Naive B cell (primary cell): Measurements from ENCODE around the gene ENDOG. TPM values are rescaled to one million over a fixed set of nuclear protein-coding genes. Genes with fewer than 3 reads are reported as not detected.
"Not testable (repeated sequence)": the region's sequence is repeated elsewhere in the genome, so short reads cannot be mapped to it uniquely, and the experiment has no call there.

ENCODE experiments used
- ATAC-seq, 2 donors: fragments of 150-1000 bp; cut with Tn5 transposase; 2 replicates each; pipeline ENCODE4 v1.10.0; 2021; ENCODE audit warnings: low read depth in 2 of 2, mild to moderate bottlenecking in 2 of 2, moderate library complexity in 2 of 2
- DNase-seq: peaks from one replicate; pipeline ENCODE4 v3.0.0; 2022
- H3K27ac Mint-ChIP-seq, 6 donors: one replicate each; pipeline ENCODE4 v1.8.0; 2020 to 2022; ENCODE audit warnings: mild to moderate bottlenecking in 6 of 6, mixed read lengths in 6 of 6, moderate library complexity in 5 of 6, inconsistent platforms in 2 of 6
- H3K27me3 Mint-ChIP-seq, 3 donors: one replicate each; pipeline ENCODE4 v1.8.0; 2021 to 2022; ENCODE audit warnings: mixed read lengths in 3 of 3, mild to moderate bottlenecking in 1 of 3
- H3K36me3 Mint-ChIP-seq, 2 donors: one replicate each; pipeline ENCODE4 v1.8.0; 2020 to 2022; ENCODE audit warnings: mixed read lengths in 2 of 2, inconsistent platforms in 1 of 2, mild to moderate bottlenecking in 1 of 2
- H3K4me1 Mint-ChIP-seq, 3 donors: one replicate each; pipeline ENCODE4 v1.8.0; 2020 to 2022; ENCODE audit warnings: mixed read lengths in 3 of 3, inconsistent platforms in 1 of 3, mild to moderate bottlenecking in 1 of 3, moderate library complexity in 1 of 3
- H3K4me3 Mint-ChIP-seq, 8 donors: one replicate each; pipeline ENCODE4 v1.8.0; 2020 to 2022; ENCODE audit warnings: mild to moderate bottlenecking in 8 of 8, mixed read lengths in 8 of 8, moderate library complexity in 8 of 8, inconsistent platforms in 2 of 8
- H3K9me3 Mint-ChIP-seq, 7 donors: one replicate each; pipeline ENCODE4 v1.8.0; 2020 to 2022; ENCODE audit warnings: mixed read lengths in 7 of 7, mild to moderate bottlenecking in 5 of 7, inconsistent platforms in 2 of 7, moderate library complexity in 1 of 7
- polyA plus RNA-seq, 6 donors: library from polyadenylated mRNA; unstranded; fragments of 300-500 nt; fragmentation: Illumina TruSeq; gene quantifications; one replicate each; pipeline ENCODE4 v1.2.3, GENCODE V29; 2021; ENCODE audit warnings: low read depth in 6 of 6

Gene ENDOG
- polyA plus RNA-seq, 6 donors from 2014 or later, result 5.0 to 17.8 (median 14.7) TPM

- Mint-ChIP-seq H3K9me3 (no peaks in the 10 kb centered on the region), H3K27ac (peak within 1 kb of the TSS; percentile 54 to 99 (median 94)), H3K27me3 (no peaks in the 10 kb centered on the region), H3K4me3 (peak within 1 kb of the TSS; percentile 88 to 99 (median 96)), H3K36me3 (peaks cover 0 to under 1% of the 10 kb centered on the region in 2 donors), H3K4me1 (peaks cover 20 to 33% (median 22%) of the 10 kb centered on the region in 3 donors)
- peak; percentile 94 for DNase-seq
- ATAC-seq, result peak; percentile 94 to 95
Measured at GRCh38 chr9:128786681-128787601, 31.4 kb upstream of the ENDOG start, which contains the start of gene TBC1D13. TBC1D13 (plus strand) TSS chr9:128787253; CDS start chr9:128787354, 101 bp downstream.

GRCh38 chr9:128787659-128788058 lies 30.6 kb upstream of the ENDOG start:
- Mint-ChIP-seq H3K4me3 (peak overlapping the region; percentile 88 to 99 (median 96)), H3K27me3 (no peaks in the 10 kb centered on the region), H3K4me1 (peaks cover 20 to 32% (median 21%) of the 10 kb centered on the region in 3 donors), H3K27ac (peak overlapping the region in 5 of 6 donors; percentile 46 to 97 (median 94)), H3K9me3 (no peaks in the 10 kb centered on the region), H3K36me3 (peaks cover 0 to under 1% of the 10 kb centered on the region in 2 donors)
- no peak for DNase-seq
- ATAC-seq, result no peak

DNA sequence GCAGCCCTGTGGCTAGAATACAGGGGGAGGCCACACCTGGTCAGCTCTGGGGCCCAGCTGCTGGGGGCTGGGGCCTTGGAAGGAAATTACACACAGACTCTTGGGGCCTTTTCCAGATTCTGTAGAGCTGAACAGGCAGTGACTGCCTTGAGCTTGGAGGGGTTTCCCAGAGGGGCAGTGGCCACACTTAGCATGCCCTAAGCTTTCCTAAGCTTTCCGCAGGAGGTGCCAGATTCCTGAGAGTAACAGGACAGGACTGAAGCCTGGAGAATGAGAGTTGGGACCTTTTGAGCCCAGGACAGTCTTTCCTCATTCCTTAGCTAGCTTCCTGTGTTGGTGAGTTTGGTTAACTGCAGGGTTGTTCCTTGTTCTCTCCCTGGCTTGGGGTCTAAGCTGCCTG lies 29.9 kb upstream of the ENDOG start:
- DNase-seq (no peak), ATAC-seq (no peak)
- Mint-ChIP-seq H3K27me3 (no peaks in the 10 kb centered on the region), H3K9me3 (no peaks in the 10 kb centered on the region), H3K4me3 (peak overlapping the region; percentile 88 to 99 (median 96)), H3K36me3 (peaks cover 0 to 9% of the 10 kb centered on the region in 2 donors), H3K4me1 (peaks cover 17 to 32% (median 28%) of the 10 kb centered on the region in 3 donors), H3K27ac (peak overlapping the region in 3 of 6 donors; percentile 24 to 95 (median 94))

- Mint-ChIP-seq H3K27me3 (no peaks in the 10 kb centered on the region), H3K27ac (no peak overlapping the region), H3K36me3 (peaks cover 6 to 12% of the 10 kb centered on the region in 2 donors), H3K4me3 (no peak overlapping the region), H3K4me1 (peaks cover 22 to 33% (median 28%) of the 10 kb centered on the region in 3 donors), H3K9me3 (no peaks in the 10 kb centered on the region)
- DNase-seq (no peak), ATAC-seq (no peak)
Measured at GRCh38 chr9:128790536-128790935, 27.8 kb upstream of the ENDOG start.

GRCh38 chr9:128792134-128792533 lies 26.2 kb upstream of the ENDOG start:
- Mint-ChIP-seq H3K4me3 (peak overlapping the region in 1 of 8 donors; percentile 27), H3K36me3 (peaks cover 6 to 12% of the 10 kb centered on the region in 2 donors), H3K27ac (no peak overlapping the region), H3K27me3 (no peaks in the 10 kb centered on the region), H3K9me3 (no peaks in the 10 kb centered on the region), H3K4me1 (peaks cover 17 to 29% (median 24%) of the 10 kb centered on the region in 3 donors)
- DNase-seq (no peak), ATAC-seq (no peak)

- peaks cover 6 to 16% of the 10 kb centered on the region in 2 donors for H3K36me3 Mint-ChIP-seq
- peaks cover 9 to 23% (median 16%) of the 10 kb centered on the region in 3 donors for H3K4me1 Mint-ChIP-seq
- H3K4me3 Mint-ChIP-seq, result no peak overlapping the region
- DNase-seq (no peak), ATAC-seq (no peak)
- H3K27me3 Mint-ChIP-seq, result no peaks in the 10 kb centered on the region
- peak overlapping the region; percentile 9 to 80 (median 49) for H3K27ac Mint-ChIP-seq
- no peaks in the 10 kb centered on the region for H3K9me3 Mint-ChIP-seq
Measured at GRCh38 chr9:128792978-128793686, 25.2 kb upstream of the ENDOG start.

DNA sequence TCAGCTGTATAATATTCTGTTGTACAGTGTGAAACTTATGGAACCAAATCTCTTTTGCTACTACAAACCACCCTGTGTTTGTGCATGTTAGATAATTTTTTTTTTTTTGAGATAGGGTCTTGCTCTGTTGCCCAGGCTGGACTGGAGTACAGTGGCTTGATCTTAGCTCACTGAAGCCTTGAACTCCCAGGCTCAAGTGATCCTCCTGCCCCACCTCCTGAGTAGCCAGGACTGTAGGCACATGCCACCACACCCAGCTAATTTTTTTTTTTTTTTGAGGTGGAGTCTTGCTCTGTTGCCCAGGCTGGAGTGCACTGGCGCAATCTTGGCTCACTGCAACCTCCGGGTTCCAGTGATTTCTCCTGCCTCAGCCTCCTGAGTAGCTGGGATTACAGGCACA lies 23.3 kb upstream of the ENDOG start:
- peaks cover 5 to 13% (median 12%) of the 10 kb centered on the region in 3 donors for H3K4me1 Mint-ChIP-seq
- not testable (repeated sequence) for H3K27me3 Mint-ChIP-seq, H3K4me3 Mint-ChIP-seq, H3K27ac Mint-ChIP-seq, H3K9me3 Mint-ChIP-seq, ATAC-seq, DNase-seq
- H3K36me3 Mint-ChIP-seq, result peaks cover 6 to 20% of the 10 kb centered on the region in 2 donors

DNA sequence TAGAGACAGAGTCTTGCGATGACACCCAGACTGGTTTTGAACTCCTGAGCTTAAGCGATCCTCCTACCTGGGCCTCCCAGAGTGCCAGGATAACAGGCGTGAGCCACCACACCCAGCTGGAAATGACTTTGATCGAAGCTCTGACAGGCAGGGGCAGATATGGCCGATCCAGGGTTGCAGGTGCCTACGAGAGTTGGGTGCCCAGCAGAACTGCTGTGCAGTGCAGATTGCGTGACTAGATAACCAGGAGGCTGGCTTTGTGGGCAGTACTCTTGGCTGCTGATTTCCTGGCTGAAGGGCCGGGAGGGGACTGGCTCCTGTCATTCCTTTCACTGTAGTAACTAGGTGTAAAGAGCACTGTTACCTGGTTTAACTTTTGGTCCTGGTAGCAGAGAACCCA lies 19.4 kb upstream of the ENDOG start:
- Mint-ChIP-seq H3K4me1 (peaks cover 0 to 2% (median 2%) of the 10 kb centered on the region in 3 donors), H3K9me3 (no peaks in the 10 kb centered on the region), H3K36me3 (peaks cover 9 to 24% of the 10 kb centered on the region in 2 donors), H3K27me3 (no peaks in the 10 kb centered on the region), H3K27ac (no peak overlapping the region), H3K4me3 (no peak overlapping the region)
- ATAC-seq, result no peak
- no peak for DNase-seq

- Mint-ChIP-seq H3K4me3 (no peak overlapping the region), H3K27me3 (no peaks in the 10 kb centered on the region), H3K4me1 (peaks cover 0 to 2% (median 0%) of the 10 kb centered on the region in 3 donors), H3K9me3 (no peaks in the 10 kb centered on the region), H3K27ac (peak overlapping the region in 2 of 6 donors; percentile 44 to 80), H3K36me3 (peaks cover 7 to 24% of the 10 kb centered on the region in 2 donors)
- ATAC-seq (no peak), DNase-seq (no peak)
Measured at GRCh38 chr9:128800061-128800460, 18.2 kb upstream of the ENDOG start.

DNA sequence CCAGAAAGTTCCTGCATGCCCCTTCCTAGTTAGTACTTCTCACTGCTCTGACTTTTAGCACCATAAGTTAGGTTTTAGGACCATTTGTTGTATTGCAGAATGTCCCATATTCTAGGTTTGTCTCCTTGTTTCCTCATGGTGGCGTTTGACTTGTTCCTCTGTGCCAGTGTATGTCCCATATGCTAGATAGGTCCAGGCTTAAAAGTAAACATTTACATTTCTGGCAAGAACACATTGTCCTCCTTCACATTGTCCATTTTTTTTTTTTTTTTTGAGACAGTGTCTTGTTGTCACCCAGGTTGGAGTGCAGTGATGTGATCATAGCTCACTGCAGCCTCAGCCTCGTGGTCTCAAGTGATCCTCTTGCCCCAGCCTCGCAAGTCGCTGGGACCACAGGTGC lies 15.8 kb upstream of the ENDOG start:
- no peak overlapping the region for H3K4me3 Mint-ChIP-seq

DNA sequence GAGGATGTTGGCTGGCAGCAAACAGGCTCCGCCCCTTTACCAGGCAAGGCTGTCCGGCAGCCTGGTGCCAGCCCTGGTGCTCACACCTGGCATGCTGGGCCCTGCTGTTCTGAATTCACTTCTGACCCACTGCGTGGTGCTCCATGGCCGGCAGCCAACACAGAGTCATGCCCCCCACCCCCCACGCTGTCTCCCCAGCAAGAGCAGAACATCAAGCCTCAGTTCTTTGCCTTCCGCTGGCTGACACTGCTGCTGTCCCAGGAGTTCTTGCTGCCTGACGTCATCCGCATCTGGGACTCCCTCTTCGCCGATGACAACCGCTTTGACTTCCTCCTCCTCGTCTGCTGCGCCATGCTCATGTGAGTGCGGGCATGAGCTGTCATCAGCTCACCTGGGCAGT lies 12.6 kb upstream of the ENDOG start:
- H3K27me3 Mint-ChIP-seq, result no peaks in the 10 kb centered on the region
- peaks cover 7 to 15% of the 10 kb centered on the region in 2 donors for H3K36me3 Mint-ChIP-seq
- H3K9me3 Mint-ChIP-seq, result no peaks in the 10 kb centered on the region
- DNase-seq (no peak), ATAC-seq (no peak)
- no peak overlapping the region for H3K4me3 Mint-ChIP-seq
- H3K4me1 Mint-ChIP-seq, result no peaks in the 10 kb centered on the region
- no peak overlapping the region for H3K27ac Mint-ChIP-seq

More for the DNA sequence above, 15.8 kb upstream of the ENDOG start:
- no peaks in the 10 kb centered on the region for H3K27me3 Mint-ChIP-seq
- no peaks in the 10 kb centered on the region for H3K9me3 Mint-ChIP-seq
- peaks cover 7 to 24% of the 10 kb centered on the region in 2 donors for H3K36me3 Mint-ChIP-seq
- peak overlapping the region in 1 of 6 donors; percentile 56 for H3K27ac Mint-ChIP-seq
- no peak for ATAC-seq
- H3K4me1 Mint-ChIP-seq, result peaks cover 0 to 2% (median 0%) of the 10 kb centered on the region in 3 donors
- no peak for DNase-seq

DNA sequence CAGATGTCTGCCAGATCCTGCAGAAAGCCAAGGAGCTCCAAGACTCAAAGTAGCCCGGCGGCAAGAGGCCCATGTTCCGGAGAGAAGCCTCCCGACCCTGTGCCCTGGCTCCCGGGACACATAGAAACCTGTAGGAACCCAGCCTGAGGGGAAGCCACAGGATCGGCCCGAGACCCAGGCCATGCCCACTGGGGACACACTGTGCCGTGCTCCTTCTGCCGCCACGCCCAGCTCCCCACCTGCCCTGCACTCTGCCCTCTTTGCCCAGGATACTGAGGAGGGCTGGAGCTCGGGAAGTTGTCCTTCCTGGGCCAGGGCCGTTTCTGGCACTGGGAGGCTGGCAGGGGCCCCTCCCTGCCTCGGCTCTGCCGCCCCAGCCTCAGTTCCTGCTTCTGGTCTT lies 10.5 kb upstream of the ENDOG start:
- Mint-ChIP-seq H3K36me3 (peaks cover 7 to 10% of the 10 kb centered on the region in 2 donors), H3K4me1 (no peaks in the 10 kb centered on the region), H3K27ac (peak overlapping the region in 1 of 6 donors; percentile 54), H3K27me3 (no peaks in the 10 kb centered on the region), H3K9me3 (no peaks in the 10 kb centered on the region), H3K4me3 (no peak overlapping the region)
- no peak for DNase-seq
- ATAC-seq, result no peak

- H3K27ac Mint-ChIP-seq, result peak overlapping the region in 1 of 6 donors; percentile 6
- DNase-seq (no peak), ATAC-seq (no peak)
- no peak overlapping the region for H3K4me3 Mint-ChIP-seq
- no peaks in the 10 kb centered on the region for H3K9me3 Mint-ChIP-seq
- no peaks in the 10 kb centered on the region for H3K4me1 Mint-ChIP-seq
- H3K27me3 Mint-ChIP-seq, result no peaks in the 10 kb centered on the region
- H3K36me3 Mint-ChIP-seq, result peaks cover 2 to 3% of the 10 kb centered on the region in 2 donors
Measured at GRCh38 chr9:128808543-128808942, 9.8 kb upstream of the ENDOG start.
